ENCODE results near the gene SLC9A4.

Gene SLC9A4

GRCh38 chr2:102453501-102453900 is 19.5 kb upstream of the SLC9A4 start:
- no peak for DNase-seq (ENCODE audit: low read depth)

DNA sequence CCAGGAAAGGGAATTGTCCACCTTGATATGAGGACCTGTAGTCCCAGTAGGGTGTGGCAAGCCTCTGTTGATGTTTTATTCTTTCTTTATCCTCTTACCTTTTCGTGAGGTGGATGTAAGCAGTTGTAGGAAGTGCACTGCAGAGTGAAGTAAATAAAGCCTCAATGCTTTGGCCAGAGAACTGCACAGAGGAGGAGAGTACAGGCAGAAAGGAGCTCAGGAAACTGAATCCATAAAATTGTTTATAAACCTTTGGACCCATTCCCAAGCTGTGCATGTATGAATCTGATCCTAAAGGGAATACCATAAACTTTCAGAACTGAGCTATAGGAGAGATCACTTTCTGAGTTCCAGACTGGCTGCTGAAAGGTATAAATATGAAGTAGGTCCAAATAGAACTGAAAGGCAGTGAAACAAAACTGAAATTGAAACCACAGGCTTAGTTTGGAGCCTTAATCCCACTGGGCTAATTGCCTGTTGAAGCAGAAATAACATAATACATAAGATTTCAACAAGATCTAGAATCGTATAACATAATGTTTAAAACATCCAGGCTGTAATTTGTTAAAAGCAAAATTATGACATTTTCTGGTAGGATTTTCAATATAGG is 17.9 kb upstream of the SLC9A4 start:
- DNase-seq (ENCODE audit: low read depth), result no peak

- DNase-seq (ENCODE audit: low read depth), result no peak
These were observed 12.6 kb upstream of the SLC9A4 start for GRCh38 chr2:102460467-102460866.

DNA sequence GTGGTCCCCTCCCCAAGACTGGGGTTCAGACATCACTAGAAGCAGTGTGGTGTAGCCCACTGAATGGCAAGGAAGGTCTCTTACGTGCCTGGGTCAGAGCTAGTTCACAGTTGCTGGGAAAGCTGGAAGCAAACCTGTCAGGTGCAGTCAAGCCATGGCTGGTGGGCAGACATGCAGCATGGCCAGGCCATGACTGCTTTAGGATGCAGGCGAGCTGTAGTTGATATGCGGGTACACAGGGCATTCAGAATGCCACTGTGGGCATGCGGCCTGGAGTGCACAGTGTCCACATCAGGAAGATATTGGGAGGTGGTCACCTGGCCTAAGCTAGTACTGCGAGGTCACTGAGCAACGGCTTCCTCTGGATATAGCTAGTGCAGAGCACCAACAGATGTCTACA is 11.8 kb upstream of the SLC9A4 start:
- no peak for DNase-seq (ENCODE audit: low read depth)

GRCh38 chr2:102463160-102463559 is 9.9 kb upstream of the SLC9A4 start:
- no peak for DNase-seq (ENCODE audit: low read depth)

DNA sequence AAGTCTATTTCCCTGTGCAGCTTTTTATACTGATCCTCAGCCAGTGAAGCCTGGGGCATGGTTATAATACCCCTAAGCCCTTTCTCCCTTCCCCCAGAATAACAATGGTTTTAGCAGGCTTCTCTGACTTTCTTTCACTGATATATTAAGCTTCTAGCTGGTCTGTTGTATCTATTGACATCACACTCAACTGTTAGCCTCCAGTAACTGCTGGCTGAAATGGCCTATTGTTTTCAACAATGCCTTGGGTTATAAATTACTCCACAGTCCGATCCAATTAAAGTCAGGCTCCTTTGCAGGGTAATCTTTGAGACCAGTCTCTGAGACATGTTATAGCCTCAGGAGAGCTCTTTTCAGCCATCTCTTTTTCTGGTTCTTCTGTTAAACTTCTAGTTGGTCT is 2.9 kb upstream of the SLC9A4 start:
- no peak for DNase-seq (ENCODE audit: low read depth)

DNA sequence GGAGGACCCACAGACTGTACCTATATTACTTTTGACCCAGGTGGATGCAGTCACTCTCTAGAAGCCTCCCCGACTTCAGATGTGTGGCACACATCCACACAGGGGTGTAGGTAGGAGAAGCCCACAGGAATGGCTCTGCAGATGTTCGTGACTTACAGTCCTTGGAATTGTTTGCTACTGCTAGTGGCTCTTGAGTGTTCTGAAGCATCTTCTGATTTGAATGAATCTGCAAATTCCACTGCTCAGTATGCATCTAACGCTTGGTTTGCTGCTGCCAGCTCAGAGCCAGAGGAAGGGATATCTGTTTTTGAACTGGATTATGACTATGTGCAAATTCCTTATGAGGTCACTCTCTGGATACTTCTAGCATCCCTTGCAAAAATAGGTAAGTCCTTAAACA is 605 bp downstream of the SLC9A4 start:
- no peak for DNase-seq (ENCODE audit: low read depth)

DNA sequence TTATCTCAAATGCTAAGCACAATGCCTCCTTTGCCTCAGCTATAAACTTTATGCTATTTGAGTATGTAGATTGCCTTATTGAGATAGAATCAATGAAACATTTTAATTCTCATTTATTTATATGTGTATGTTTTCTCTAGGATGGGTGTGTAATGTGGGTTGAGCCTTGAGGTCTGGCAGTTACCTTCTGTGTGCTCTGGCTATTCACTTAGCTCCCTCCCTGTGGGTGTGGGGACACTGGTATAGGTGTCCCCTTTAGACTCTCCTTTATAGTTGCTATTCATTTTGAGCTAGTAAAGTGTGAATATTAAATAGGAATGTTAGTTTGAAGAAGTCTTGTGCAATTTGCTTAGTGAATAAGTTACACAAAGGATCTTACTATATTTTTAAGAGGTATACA is 1.8 kb downstream of the SLC9A4 start:
- DNase-seq (ENCODE audit: low read depth), result no peak

DNA sequence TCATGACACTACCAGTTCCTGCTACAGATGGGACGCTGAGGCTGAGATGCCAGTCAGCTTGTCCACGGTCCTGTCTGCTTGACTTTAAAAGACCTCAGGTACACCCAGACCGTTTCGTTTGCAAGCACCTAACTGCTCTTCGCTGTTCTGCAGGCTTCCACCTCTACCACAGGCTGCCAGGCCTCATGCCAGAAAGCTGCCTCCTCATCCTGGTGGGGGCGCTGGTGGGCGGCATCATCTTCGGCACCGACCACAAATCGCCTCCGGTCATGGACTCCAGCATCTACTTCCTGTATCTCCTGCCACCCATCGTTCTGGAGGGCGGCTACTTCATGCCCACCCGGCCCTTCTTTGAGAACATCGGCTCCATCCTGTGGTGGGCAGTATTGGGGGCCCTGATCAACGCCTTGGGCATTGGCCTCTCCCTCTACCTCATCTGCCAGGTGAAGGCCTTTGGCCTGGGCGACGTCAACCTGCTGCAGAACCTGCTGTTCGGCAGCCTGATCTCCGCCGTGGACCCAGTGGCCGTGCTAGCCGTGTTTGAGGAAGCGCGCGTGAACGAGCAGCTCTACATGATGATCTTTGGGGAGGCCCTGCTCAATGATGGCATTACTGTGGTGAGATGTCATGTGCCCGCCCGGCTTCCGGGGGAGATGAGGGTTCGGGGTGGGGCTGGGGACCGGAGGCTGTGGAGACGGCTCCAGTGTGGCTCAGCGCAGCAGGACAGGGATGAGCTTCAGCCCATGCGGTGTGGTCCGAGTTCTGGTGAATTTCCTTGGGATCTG is 5.9 kb downstream of the SLC9A4 start:
- DNase-seq (ENCODE audit: low read depth), result no peak

GRCh38 chr2:102480285-102481195 is 7.5 kb downstream of the SLC9A4 start:
- no peak for DNase-seq (ENCODE audit: low read depth)

GRCh38 chr2:102481931-102482330 is 8.9 kb downstream of the SLC9A4 start:
- DNase-seq (ENCODE audit: low read depth), result no peak

DNA sequence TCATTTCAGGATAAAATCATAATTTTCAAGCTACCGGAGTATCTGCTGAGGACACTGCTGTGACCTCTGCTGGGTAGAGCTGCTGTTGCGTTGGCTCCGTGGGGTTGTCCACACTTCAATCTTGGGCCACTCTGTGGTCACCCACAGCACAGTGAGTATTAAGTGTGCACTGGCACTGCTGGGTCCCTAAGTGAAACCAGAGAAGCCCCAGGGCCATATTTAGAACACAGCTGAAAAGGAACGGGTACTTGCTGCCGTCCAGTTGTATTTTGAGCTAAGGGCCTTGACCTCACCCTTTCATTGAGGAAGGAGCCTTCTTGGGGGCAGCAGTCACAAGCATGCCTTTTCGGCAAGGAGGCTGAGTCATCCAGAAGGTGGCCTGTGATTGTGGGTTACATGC is 10.1 kb downstream of the SLC9A4 start:
- DNase-seq (ENCODE audit: low read depth), result no peak

DNA sequence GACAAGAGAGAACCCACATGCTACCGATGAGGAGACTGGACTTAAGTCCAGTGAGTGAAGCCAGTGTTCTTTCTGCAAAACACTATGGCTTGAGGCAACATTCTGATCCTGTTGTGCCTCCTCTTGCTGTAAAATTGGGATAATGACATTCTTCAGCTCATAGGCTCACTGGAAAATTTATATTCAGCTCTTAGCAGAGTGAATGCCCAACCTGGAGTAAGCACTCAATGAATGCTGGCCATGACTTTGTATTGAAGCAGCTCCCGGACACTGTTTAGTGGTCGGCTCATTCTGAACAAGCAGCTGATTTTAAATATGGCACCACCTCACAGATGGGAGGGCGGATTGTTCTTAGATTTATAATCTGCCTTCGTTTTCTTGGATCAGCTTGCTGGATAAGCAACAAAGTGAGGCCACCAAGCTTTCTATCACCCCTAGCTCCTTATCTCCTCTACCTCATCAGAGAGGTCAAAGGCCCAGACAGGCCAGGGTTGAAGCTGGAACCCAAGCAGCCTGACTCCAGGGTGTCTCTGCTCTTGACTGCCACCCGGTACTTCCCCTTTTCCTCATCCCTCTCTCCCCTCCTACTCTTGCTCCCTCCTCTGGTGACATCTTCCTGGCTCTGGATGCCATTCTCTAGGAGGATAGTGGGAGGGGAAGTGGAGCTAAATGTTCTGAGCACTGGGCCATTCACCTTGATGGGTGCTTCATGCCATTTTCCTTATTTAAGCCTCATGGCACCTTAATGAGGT is 11.5 kb downstream of the SLC9A4 start:
- no peak for DNase-seq (ENCODE audit: low read depth)

GRCh38 chr2:102485147-102485785 is 12.2 kb downstream of the SLC9A4 start:
- DNase-seq (ENCODE audit: low read depth), result no peak

DNA sequence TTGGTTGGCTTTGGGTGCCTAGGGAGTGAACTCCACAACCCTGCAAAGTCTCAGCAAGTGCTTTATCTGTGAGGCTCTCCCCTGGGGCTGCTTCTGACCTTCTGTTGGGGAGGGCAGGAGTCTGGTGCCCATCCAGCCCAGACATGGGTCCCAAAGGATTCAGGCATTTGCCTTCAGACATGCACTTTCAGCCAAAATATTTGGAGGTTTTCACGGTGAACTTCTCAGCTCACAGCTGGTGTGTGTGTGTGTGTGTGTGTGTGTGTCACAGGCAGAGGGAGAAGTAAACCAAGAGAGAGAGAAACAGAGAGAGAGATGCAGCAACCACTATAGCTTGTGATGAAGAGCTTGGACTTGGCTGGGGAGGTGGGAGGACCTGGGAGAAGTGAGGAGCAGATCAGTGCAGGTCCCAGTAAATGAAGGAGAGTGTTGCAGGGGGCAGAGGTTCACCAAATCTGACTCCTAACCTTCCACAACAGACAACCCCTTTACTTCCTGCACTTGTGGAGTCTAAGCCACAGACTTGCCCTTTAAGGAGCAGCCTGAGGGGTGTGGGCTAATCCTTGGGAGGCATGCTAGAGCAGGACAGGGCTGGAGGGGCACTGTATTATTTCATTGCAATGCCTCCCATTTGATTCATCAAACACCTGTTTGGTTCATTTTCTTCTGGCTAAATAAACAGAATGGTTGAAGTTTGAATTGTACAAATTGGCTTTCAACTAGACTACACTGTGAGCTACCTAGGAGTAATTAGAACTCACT is 14.1 kb downstream of the SLC9A4 start:
- no peak for DNase-seq (ENCODE audit: low read depth)

GRCh38 chr2:102487761-102488462 is 14.9 kb downstream of the SLC9A4 start:
- DNase-seq (ENCODE audit: low read depth), result no peak

DNA sequence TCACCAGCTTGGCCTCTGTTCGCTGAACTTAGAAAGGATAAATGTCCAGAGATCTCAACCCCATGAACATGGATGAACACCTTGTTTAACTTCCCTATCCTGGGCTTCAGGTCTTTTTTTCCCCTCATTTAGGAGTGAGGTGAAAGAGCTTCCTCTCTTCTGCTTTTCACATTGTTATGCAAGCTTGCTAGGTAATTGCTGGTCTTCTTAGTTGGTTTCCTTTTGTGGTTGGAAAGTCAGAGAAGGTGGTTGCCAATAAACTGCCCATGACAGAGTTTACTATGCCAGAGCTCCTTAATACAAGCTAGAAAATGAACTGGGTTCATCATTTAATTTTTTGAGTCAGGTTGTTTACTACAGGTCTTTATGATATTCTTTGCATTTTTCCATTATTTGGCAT is 16.6 kb downstream of the SLC9A4 start:
- DNase-seq (ENCODE audit: low read depth), result no peak

DNA sequence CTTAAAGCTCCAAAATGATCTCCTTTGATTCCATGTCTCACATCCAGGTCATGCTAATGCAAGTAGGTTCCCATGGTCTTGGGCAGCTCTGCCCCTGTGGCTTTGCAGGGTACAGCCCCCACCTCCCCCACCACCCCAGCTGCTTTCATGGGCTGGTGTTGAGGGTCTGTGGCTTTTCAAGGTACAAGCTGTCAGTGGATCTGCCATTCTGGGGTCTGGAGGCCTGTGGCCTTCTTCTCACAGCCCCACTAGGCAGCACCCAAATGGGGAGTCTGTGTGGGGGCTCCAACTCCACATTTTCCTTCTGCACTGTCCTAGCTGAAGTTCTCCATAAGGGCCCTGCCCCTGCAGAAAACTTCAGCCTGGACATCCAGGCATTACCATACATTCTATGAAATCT is 19.0 kb downstream of the SLC9A4 start:
- no peak for DNase-seq (ENCODE audit: low read depth)

DNA sequence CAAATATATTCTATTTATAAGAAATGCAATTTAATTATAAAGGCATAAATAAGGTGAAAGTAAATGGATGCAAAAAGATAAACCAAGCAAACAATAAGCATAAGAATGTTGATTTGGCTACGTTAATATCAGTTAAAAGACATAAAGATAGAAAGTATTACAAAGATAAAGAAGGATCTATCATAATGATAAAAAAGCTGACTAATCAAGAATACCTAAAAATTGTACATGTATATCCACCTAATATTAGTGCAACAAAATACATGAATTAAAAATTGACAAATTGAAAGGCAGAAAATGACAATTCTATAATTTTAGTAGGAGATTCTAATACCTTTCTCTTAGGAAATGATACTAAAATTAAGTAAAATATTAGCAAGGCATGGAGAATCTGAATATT is 21.5 kb downstream of the SLC9A4 start:
- DNase-seq (ENCODE audit: low read depth), result no peak

DNA sequence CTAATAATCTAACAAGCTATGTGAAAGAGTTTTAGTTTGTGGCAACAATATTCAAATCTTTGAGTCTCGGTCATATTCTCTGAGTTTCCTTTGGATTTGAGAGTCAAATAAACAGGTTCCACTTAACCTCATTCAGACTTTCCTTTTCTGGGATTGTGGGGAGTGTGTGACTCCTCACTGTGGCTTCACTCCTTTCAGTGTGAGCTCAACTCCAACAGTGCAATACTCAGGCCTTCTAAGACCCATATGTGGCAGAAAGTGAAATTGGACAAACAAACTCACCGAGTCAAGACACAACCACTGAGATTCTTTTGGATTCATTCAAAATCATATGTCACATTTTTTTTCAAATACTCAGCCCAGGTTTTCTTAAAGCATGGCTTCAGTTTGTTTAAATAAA is 25.4 kb downstream of the SLC9A4 start:
- DNase-seq (ENCODE audit: low read depth), result no peak

Data from HS-27A (cell line).